ENCODE measurements around the gene ANKRD9. TPM values are rescaled to one million over a fixed set of nuclear protein-coding genes. Genes with fewer than 3 reads are reported as not detected.

ANKRD9 gene
- total and polyA plus RNA-seq, 2 experiments from 2014 or later, result 17.3 to 95.9 TPM

GRCh38 chr14:102499401-102500157 lies 10.0 kb downstream of the ANKRD9 start:
- Mint-ChIP-seq H3K4me3 (no peak overlapping the region), H3K27ac (no peak overlapping the region), H3K27me3 (ENCODE audit: insufficient read depth, low read depth, poor library complexity) (peaks cover 8% of the 10 kb centered on the region), H3K9me3 (no peaks in the 10 kb centered on the region; the same call in 2 of the 3 replicates), H3K4me1 (no peaks in the 10 kb centered on the region; the same call in 2 of the 3 replicates), H3K36me3 (ENCODE audit: low read depth) (peaks cover 8% of the 10 kb centered on the region; the same call in 1 of the 3 replicates)
- Histone ChIP-seq H3F3A (replicated peaks; ENCODE audit: low read depth) (peaks cover 10% of the 10 kb centered on the region), H3K4me3 (no peak overlapping the region), H4K20me1 (replicated peaks; ENCODE audit: insufficient read depth) (peaks cover 4% of the 10 kb centered on the region; the same call in 1 of the 2 replicates), H3K9me2 (ENCODE audit: insufficient read depth) (no peaks in the 10 kb centered on the region), H3K4me1 (ENCODE audit: insufficient read depth) (no peaks in the 10 kb centered on the region), H3K4me2 (no peak overlapping the region), H3K36me3 (ENCODE audit: insufficient read depth) (0 out of 2 replicates have a peak, but pooled peaks cover 2% of the 10 kb centered on the region), H3K79me2 (replicated peaks; ENCODE audit: insufficient read depth) (no peaks in the 10 kb centered on the region), H3K27ac (ENCODE audit: low read depth) (no peak overlapping the region), H3K27me3 (ENCODE audit: insufficient read depth) (no peaks in the 10 kb centered on the region), H2AFZ (no peak overlapping the region)
- ATAC-seq (no peak), DNase-seq (ENCODE audit: low spot score) (no peak)
- TF ChIP-seq, protein P1, sequence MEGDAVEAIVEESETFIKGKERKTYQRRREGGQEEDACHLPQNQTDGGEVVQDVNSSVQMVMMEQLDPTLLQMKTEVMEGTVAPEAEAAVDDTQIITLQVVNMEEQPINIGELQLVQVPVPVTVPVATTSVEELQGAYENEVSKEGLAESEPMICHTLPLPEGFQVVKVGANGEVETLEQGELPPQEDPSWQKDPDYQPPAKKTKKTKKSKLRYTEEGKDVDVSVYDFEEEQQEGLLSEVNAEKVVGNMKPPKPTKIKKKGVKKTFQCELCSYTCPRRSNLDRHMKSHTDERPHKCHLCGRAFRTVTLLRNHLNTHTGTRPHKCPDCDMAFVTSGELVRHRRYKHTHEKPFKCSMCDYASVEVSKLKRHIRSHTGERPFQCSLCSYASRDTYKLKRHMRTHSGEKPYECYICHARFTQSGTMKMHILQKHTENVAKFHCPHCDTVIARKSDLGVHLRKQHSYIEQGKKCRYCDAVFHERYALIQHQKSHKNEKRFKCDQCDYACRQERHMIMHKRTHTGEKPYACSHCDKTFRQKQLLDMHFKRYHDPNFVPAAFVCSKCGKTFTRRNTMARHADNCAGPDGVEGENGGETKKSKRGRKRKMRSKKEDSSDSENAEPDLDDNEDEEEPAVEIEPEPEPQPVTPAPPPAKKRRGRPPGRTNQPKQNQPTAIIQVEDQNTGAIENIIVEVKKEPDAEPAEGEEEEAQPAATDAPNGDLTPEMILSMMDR (conservative IDR thresholded peaks at IDR 0.05; ENCODE audit: low read depth in 2 of 2), result no peak
- no peak for TF ChIP-seq ZNF462 (CRISPR knock-in tag; IDR thresholded peaks at IDR 0.05)
- TF ChIP-seq ZNF114 (CRISPR knock-in tag; IDR thresholded peaks at IDR 0.05), result no peak
- TF ChIP-seq, protein P2, sequence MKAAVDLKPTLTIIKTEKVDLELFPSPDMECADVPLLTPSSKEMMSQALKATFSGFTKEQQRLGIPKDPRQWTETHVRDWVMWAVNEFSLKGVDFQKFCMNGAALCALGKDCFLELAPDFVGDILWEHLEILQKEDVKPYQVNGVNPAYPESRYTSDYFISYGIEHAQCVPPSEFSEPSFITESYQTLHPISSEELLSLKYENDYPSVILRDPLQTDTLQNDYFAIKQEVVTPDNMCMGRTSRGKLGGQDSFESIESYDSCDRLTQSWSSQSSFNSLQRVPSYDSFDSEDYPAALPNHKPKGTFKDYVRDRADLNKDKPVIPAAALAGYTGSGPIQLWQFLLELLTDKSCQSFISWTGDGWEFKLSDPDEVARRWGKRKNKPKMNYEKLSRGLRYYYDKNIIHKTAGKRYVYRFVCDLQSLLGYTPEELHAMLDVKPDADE (IDR thresholded peaks at IDR 0.05), result no peak
- TF ChIP-seq STAT1 (IDR thresholded peaks at IDR 0.05; ENCODE audit: unreplicated experiment), result no peak
- no peak for TF ChIP-seq EZH2phosphoT487 (IDR thresholded peaks at IDR 0.05; ENCODE audit: unreplicated experiment)
- no peak for TF ChIP-seq NANOG (IDR thresholded peaks at IDR 0.05; ENCODE audit: borderline replicate concordance)
- no peak for TF ChIP-seq ZNF331 (CRISPR knock-in tag; IDR thresholded peaks at IDR 0.05; ENCODE audit: low read depth)
- TF ChIP-seq, protein P3, sequence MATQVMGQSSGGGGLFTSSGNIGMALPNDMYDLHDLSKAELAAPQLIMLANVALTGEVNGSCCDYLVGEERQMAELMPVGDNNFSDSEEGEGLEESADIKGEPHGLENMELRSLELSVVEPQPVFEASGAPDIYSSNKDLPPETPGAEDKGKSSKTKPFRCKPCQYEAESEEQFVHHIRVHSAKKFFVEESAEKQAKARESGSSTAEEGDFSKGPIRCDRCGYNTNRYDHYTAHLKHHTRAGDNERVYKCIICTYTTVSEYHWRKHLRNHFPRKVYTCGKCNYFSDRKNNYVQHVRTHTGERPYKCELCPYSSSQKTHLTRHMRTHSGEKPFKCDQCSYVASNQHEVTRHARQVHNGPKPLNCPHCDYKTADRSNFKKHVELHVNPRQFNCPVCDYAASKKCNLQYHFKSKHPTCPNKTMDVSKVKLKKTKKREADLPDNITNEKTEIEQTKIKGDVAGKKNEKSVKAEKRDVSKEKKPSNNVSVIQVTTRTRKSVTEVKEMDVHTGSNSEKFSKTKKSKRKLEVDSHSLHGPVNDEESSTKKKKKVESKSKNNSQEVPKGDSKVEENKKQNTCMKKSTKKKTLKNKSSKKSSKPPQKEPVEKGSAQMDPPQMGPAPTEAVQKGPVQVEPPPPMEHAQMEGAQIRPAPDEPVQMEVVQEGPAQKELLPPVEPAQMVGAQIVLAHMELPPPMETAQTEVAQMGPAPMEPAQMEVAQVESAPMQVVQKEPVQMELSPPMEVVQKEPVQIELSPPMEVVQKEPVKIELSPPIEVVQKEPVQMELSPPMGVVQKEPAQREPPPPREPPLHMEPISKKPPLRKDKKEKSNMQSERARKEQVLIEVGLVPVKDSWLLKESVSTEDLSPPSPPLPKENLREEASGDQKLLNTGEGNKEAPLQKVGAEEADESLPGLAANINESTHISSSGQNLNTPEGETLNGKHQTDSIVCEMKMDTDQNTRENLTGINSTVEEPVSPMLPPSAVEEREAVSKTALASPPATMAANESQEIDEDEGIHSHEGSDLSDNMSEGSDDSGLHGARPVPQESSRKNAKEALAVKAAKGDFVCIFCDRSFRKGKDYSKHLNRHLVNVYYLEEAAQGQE (IDR thresholded peaks at IDR 0.05; ENCODE audit: unreplicated experiment), result no peak
- TF ChIP-seq EZH2 (IDR thresholded peaks at IDR 0.05; ENCODE audit: low read depth, unreplicated experiment), result no peak
- TF ChIP-seq JUNB (IDR thresholded peaks at IDR 0.05; ENCODE audit: unreplicated experiment), result no peak
- TF ChIP-seq POLR2AphosphoS5 (IDR thresholded peaks at IDR 0.05; ENCODE audit: low read depth), result no peak
- TF ChIP-seq CREB1 (CRISPR knock-in tag; IDR thresholded peaks at IDR 0.05; ENCODE audit: low read depth), result no peak

Measured in GM23338 (cell line).